Pancreas (tissue), 10 donors: Measurements from ENCODE around the gene KLHL8. TPM values are rescaled to one million over a fixed set of nuclear protein-coding genes. Genes with fewer than 3 reads are reported as not detected.

Source experiments
- ATAC-seq, 4 donors: fragments of 200-7000 bp; cut with Tn5 transposase; one replicate each; pipeline versions ENCODE4 v1.8.0 to v1.9.1; 2020; ENCODE audit warnings: mild to moderate bottlenecking in 4 of 4, moderate library complexity in 4 of 4
- DNase-seq, 6 donors: peaks; one replicate each; pipeline ENCODE4 v3.0.0-alpha.2; 2020
- FAIRE-seq: peaks from 2 replicates; lab custom pipeline; 2012; peaks lifted over from hg19 to GRCh38; lab: Jason Lieb, UNC
- H3K27ac ChIP-seq, 4 donors: fragments of 200-600 bp; sonication (generic); 1 replicate in 3 of 4; 2 replicates in 1 of 4; pipeline versions ENCODE4 v1.5.0 to v1.8.0; 2020
- H3K27me3 ChIP-seq, 4 donors: fragments of 200-600 bp; one replicate each; pipeline ENCODE4 v1.8.0; 2021
- H3K36me3 ChIP-seq, 3 donors: fragments of 200-600 bp; sonication (generic) in 1 of 3; one replicate each; pipeline versions ENCODE4 v1.5.0 to v1.8.0; 2020 to 2021
- H3K4me1 ChIP-seq, 3 donors: fragments of 200-600 bp; one replicate each; pipeline ENCODE4 v1.8.0; 2021
- H3K4me3 ChIP-seq, 4 donors: fragments of 200-600 bp; sonication (generic) in 2 of 4; one replicate each; pipeline versions ENCODE4 v1.5.0 to v1.8.0; 2020 to 2021
- H3K9me3 ChIP-seq, 4 donors: fragments of 200-600 bp; one replicate each; pipeline ENCODE4 v1.8.0; 2021
- CTCF ChIP-seq, 4 donors: fragments of 200-600 bp; sonication (generic) in 3 of 4; IDR thresholded peaks; one replicate each; pipeline versions ENCODE4 v1.5.0 to v1.8.0; 2021; ENCODE audit warnings: antibody characterized with exemption in 4 of 4
- WGBS, 2 donors: extraction: QIAGEN DNeasy Blood & Tissue Kit; methylation state at CpG; one replicate each; pipeline ENCODE4 v1.1.7; 2013; 5-methylcytosine and 5-hydroxymethylcytosine counted together
- intact Hi-C, 3 donors: fragments of 100-400 bp; cut with DNase I; formaldehyde crosslinking; loops; one replicate each; pipeline versions ENCODE4 v1.11.1 to v1.14.2; 2022
- polyA plus RNA-seq, 2 donors: library from polyadenylated mRNA; stranded (reverse); fragments of 200-250 nt; gene quantifications; one replicate each; pipeline ENCODE4 v1.2.3, GENCODE V29; 2013
- total RNA-seq, 6 donors: library from RNA; stranded (reverse); fragmentation: NEBNext Ultra II Directional in 4 of 6; extraction: Animal tissue kit (Norgen Biotek cat#: 25700) in 4 of 6; gene quantifications; one replicate each; pipeline versions ENCODE4 v1.2.1 to v1.2.4, GENCODE V29; 2021 to 2023
- donor health status: healthy with polysubstance abuse.
- donor health status: DM: no; HTN: no; CAD: no; lungs with moderate emphysema.
- donor health status: DM: no; HTN: no; CAD: no.
- donor health status: control.
- donor health status: control.
- donor health status: Bipolar disorder and iron deficiency.
- donor health status: DM: yes; HTN: yes; CAD: no.
- donor health status: DM: no; HTN: no; CAD: no.
- donor health status: DM: no; HTN: no; CAD: no.
- donor health status: DM: yes; HTN: yes; CAD: no.

The KLHL8 gene
- total and polyA plus RNA-seq, 8 donors, result 1.7 to 9.8 (median 5.5) TPM

GRCh38 chr4:87213421-87214075 is 6.9 kb downstream of the KLHL8 start:
- no peak overlapping the region for H3K27ac ChIP-seq
- ATAC-seq, result peak in 3 of 4 donors; percentile 38 to 43 (median 42)
- TF ChIP-seq CTCF (IDR thresholded peaks at IDR 0.05), result no peak
- FAIRE-seq, result no peak
- no peak overlapping the region for H3K4me3 ChIP-seq
- no peaks in the 10 kb centered on the region for H3K36me3 ChIP-seq
- H3K9me3 ChIP-seq, result no peaks in the 10 kb centered on the region
- intact Hi-C loops, result no loop called here
- no peaks in the 10 kb centered on the region for H3K27me3 ChIP-seq
- no peak for DNase-seq
- 78 to 93% methylated on average over 5 of the region's 5 CpGs for WGBS, 2 donors
- peaks cover 0 to 10% (median 6%) of the 10 kb centered on the region in 3 donors for H3K4me1 ChIP-seq

- WGBS, 2 donors, result 72 to 77% methylated on average over 5 of the region's 5 CpGs
- no peak for ATAC-seq
- Histone ChIP-seq H3K4me3 (no peak overlapping the region), H3K27me3 (no peaks in the 10 kb centered on the region), H3K9me3 (no peaks in the 10 kb centered on the region), H3K27ac (no peak overlapping the region), H3K36me3 (no peaks in the 10 kb centered on the region), H3K4me1 (peaks cover 0 to 10% (median 6%) of the 10 kb centered on the region in 3 donors)
- TF ChIP-seq CTCF (IDR thresholded peaks at IDR 0.05), result no peak
- no peak for FAIRE-seq
- intact Hi-C loops, result no loop called here
- DNase-seq, result no peak
These were observed 9.0 kb downstream of the KLHL8 start for GRCh38 chr4:87211249-87211952.

GRCh38 chr4:87209696-87210095 is 10.7 kb downstream of the KLHL8 start:
- no peak for TF ChIP-seq CTCF (IDR thresholded peaks at IDR 0.05)
- DNase-seq (peak in 1 of 6 donors; percentile 48), FAIRE-seq (no peak), ATAC-seq (peak in 3 of 4 donors; percentile 25 to 77 (median 65))
- Histone ChIP-seq H3K9me3 (no peaks in the 10 kb centered on the region), H3K4me3 (peak overlapping the region in 1 of 4 donors; percentile 7), H3K27me3 (no peaks in the 10 kb centered on the region), H3K4me1 (peaks cover 0 to 10% (median 6%) of the 10 kb centered on the region in 3 donors), H3K27ac (no peak overlapping the region), H3K36me3 (no peaks in the 10 kb centered on the region)
- intact Hi-C loops, result no loop called here
- 76 to 82% methylated on average over 6 of the region's 6 CpGs for WGBS, 2 donors

GRCh38 chr4:87209182-87209581 is 11.2 kb downstream of the KLHL8 start:
- no peaks in the 10 kb centered on the region for H3K27me3 ChIP-seq
- H3K9me3 ChIP-seq, result no peaks in the 10 kb centered on the region
- peaks cover 0 to 10% (median 6%) of the 10 kb centered on the region in 3 donors for H3K4me1 ChIP-seq
- H3K36me3 ChIP-seq, result no peaks in the 10 kb centered on the region
- peak overlapping the region in 1 of 4 donors; percentile 7 for H3K4me3 ChIP-seq
- WGBS, 2 donors, result 80 to 86% methylated on average over 3 of the region's 3 CpGs
- no peak for DNase-seq
- H3K27ac ChIP-seq, result no peak overlapping the region
- ATAC-seq, result no peak
- intact Hi-C loops, result no loop called here
- no peak for FAIRE-seq
- TF ChIP-seq CTCF (IDR thresholded peaks at IDR 0.05), result no peak

- Histone ChIP-seq H3K36me3 (no peaks in the 10 kb centered on the region), H3K9me3 (no peaks in the 10 kb centered on the region), H3K27me3 (no peaks in the 10 kb centered on the region), H3K27ac (no peak overlapping the region), H3K4me1 (no peaks in the 10 kb centered on the region), H3K4me3 (no peak overlapping the region)
- DNase-seq, result no peak
- no peak for FAIRE-seq
- TF ChIP-seq CTCF (IDR thresholded peaks at IDR 0.05), result no peak
- no peak for ATAC-seq
- intact Hi-C loops, result no loop called here
- 90 to 92% methylated on average over 1 of the region's 1 CpG for WGBS, 2 donors
These were observed 15.9 kb downstream of the KLHL8 start for GRCh38 chr4:87204559-87204958.
